GM10847 (cell line): ENCODE results near the gene NTM.

Experiments used
- POLR2A ChIP-seq: IDR thresholded peaks from 2 replicates; pipeline ENCODE4 v1.6.1; 2011; ENCODE audit not compliant: insufficient read length; ENCODE audit errors: extremely low read depth

The NTM gene

DNA sequence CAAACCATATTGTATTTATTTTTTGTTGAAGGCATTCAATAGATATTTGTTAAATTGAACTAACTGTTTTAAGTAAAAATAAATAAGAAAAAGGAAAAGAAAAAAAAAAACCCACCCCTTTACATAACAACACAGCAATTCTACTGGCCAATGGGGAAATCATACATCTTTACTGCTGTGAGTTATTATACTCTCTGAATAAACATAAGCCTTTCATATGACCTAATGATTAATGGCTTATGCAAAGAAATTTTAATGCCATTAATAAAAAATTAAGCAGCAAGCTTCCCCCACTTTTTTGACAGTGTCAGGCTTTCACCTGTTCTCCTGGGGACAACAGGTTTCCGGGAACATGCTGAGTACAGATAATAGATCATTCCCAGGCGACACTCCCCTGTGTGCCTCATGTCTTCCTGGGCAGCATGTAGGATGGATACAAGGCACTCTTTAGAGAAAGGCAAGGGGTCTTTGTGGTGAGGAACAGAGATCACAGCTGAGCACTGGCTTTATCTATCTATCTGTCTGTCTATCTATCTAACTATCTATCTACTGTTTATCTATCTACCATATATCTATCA, 676.0 kb downstream of the NTM start:
- no peak for TF ChIP-seq POLR2A

GRCh38 chr11:132047167-132047566, 676.8 kb downstream of the NTM start:
- no peak for TF ChIP-seq POLR2A

GRCh38 chr11:132048040-132048439, 677.6 kb downstream of the NTM start:
- TF ChIP-seq POLR2A, result no peak

GRCh38 chr11:132049205-132049604, 678.8 kb downstream of the NTM start:
- TF ChIP-seq POLR2A, result no peak

GRCh38 chr11:132050049-132050448, 679.6 kb downstream of the NTM start:
- no peak for TF ChIP-seq POLR2A

GRCh38 chr11:132050577-132051165, 680.3 kb downstream of the NTM start:
- no peak for TF ChIP-seq POLR2A

DNA sequence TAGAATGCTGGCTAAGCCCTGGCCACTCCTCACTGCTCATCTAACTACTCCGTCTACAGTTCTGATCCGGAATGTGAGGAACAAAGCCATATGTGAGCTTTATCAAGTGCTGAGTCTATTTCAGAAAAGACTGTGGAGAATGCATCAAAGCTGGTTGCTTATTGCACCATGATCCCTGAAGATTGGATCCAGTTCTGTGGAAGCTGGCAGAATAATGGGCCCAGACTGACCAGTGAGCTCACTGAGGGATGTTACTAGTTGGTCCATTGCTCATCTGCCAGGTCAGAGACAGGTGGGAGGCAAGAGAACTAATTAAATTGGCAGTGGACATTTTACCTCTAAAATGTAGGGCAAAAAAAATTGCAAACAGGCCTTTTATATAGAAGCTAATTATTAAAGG, 681.3 kb downstream of the NTM start:
- TF ChIP-seq POLR2A, result no peak

DNA sequence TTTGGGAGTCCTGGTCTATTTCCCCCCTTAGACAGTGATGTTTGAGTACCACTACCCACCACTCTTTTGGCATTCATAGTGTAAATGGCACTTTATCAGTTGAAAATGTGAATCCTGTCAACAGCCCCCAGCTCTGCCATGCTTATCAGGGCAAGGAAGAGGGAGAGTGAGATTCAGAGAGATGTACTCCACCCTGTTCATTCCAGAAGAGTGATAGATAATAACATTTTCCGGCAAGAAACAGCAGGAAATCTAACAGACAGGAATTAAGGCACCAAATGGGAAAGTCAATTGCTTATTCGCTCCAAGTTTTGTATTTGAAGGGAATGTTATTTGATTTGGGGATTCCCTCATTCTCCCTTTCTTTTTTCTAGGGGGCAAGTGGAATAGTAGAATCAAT, 681.9 kb downstream of the NTM start:
- TF ChIP-seq POLR2A, result no peak

- no peak for TF ChIP-seq POLR2A
Measured at GRCh38 chr11:132052904-132053303, 682.5 kb downstream of the NTM start.

- no peak for TF ChIP-seq POLR2A
Measured at GRCh38 chr11:132054822-132055221, 684.4 kb downstream of the NTM start.

DNA sequence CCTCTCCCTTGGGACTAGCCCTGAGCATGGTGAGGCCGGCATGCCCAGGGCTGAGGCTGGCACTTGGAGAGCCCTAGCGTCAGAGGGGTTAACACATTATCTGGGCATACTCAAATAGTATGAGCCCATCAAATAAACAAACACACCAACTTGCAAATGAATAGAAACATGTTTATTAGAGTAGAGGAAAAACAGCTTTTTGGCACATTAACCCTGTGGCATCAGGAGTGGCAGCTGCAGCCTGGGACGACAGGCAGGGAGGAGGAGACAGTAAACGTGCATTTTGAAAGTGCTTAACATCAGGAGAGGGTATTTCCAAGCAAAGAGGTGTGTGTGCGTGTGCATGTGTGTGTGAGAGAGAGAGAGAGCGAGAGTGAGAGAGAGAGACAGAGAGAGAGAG, 684.9 kb downstream of the NTM start:
- no peak for TF ChIP-seq POLR2A

GRCh38 chr11:132056689-132057088, 686.3 kb downstream of the NTM start:
- no peak for TF ChIP-seq POLR2A

- TF ChIP-seq POLR2A, result no peak
Measured at GRCh38 chr11:132057266-132057665, 686.9 kb downstream of the NTM start.

DNA sequence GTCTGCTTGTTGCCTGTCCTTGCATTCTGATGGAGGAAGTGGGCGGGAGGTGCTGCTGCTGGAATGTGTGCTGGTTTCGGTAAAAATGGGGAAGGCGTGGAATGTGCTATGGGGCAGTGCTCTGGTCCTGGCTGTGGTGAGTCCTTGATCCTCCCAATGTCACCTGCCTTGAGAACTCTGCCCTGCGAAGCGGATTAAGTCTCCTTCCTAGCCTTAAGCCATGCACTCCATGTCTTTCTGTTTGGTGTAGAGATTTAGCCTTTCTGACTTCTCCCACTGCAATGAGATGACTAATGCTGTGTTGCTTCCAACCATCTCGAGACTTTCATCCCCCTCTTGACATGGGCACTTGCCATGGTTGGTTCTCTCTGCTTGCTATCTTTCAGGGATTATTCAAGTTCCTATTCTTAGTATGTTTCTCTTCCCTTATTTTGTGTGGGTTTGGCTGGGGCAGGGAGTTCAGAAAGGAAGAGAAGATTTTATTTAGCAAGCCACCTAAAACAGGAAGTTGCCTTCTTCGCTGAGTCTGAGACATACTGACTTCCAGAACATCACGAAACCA, 687.9 kb downstream of the NTM start:
- no peak for TF ChIP-seq POLR2A

GRCh38 chr11:132060567-132060966, 690.2 kb downstream of the NTM start:
- TF ChIP-seq POLR2A, result no peak

DNA sequence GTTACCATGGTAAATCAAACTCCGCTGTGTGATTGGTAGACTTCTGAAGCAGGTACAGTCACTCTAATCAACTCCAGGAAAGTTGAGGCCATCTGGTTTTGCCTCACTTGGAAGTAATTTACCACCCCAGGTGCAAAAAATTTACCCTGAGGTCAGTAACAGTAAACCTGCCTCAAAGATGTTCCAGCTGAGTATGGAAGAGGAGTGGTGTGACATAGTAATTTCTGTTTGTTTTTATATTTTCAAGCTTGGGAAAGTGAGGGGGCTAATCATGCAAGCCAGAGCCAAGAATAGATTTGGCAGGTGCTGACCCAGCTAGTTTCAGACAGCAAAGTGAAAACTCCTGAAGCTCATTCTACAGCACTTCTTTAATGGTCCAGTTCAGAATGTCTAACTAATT, 691.6 kb downstream of the NTM start:
- TF ChIP-seq POLR2A, result no peak

DNA sequence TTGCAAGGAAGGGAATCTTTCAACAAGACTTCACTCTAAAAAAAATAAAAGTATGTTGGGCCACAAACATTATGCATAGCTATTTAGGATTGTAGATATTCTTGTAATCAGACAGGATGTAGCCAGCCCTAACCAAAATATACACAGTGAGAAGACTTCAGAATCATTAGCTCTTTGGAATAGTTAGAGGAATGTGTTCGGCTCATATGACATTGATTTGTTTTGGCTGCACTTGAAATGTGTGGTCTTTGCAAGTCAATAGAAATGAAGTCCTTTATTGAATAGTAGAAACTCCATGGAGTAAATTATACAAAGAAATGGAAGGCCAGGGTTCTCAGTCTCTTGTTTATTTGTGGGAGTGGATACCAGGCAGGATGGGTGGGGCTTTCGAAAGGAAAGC, 692.1 kb downstream of the NTM start:
- no peak for TF ChIP-seq POLR2A
